ENCODE data around the gene MSX1. TPM values are rescaled to one million over a fixed set of nuclear protein-coding genes. Genes with fewer than 3 reads are reported as not detected.

The MSX1 gene
- total and polyA plus RNA-seq, 12 donors = 1.9 to 6.7 (median 4.0) TPM

- DNase-seq = no peak
- no peak for TF ChIP-seq CTCF (IDR thresholded peaks at IDR 0.05)
- Histone ChIP-seq H3K27me3 (peaks cover 0 to 14% (median 10%) of the 10 kb centered on the region in 7 donors), H3K4me3 (no peak overlapping the region), H3K36me3 (no peaks in the 10 kb centered on the region), H3K27ac (no peak overlapping the region), H3K4me1 (no peaks in the 10 kb centered on the region), H3K9me3 (no peaks in the 10 kb centered on the region)
- 79 to 87% methylated on average over 2 of the region's 2 CpGs for WGBS, 2 donors
- no peak for ATAC-seq
- intact Hi-C loops (cut with DNase I) = no loop called here
These were observed 29.6 kb upstream of the MSX1 start for GRCh38 chr4:4829837-4830236.

GRCh38 chr4:4831266-4831665, 28.2 kb upstream of the MSX1 start:
- Histone ChIP-seq H3K9me3 (peaks cover 0 to 10% (median 0%) of the 10 kb centered on the region in 11 donors), H3K27ac (no peak overlapping the region), H3K4me1 (no peaks in the 10 kb centered on the region), H3K36me3 (no peaks in the 10 kb centered on the region), H3K27me3 (peaks cover 0 to 23% (median 10%) of the 10 kb centered on the region in 7 donors), H3K4me3 (no peak overlapping the region)
- no peak for ATAC-seq
- DNase-seq = no peak
- intact Hi-C loops (cut with DNase I) = no loop called here
- 92 to 93% methylated on average over 7 of the region's 7 CpGs for WGBS, 2 donors
- TF ChIP-seq CTCF (IDR thresholded peaks at IDR 0.05) = no peak

GRCh38 chr4:4831825-4832224, 27.6 kb upstream of the MSX1 start:
- no peak for TF ChIP-seq CTCF (IDR thresholded peaks at IDR 0.05)
- Histone ChIP-seq H3K4me1 (no peaks in the 10 kb centered on the region), H3K27me3 (peaks cover 0 to 23% (median 10%) of the 10 kb centered on the region in 7 donors), H3K4me3 (no peak overlapping the region), H3K27ac (no peak overlapping the region), H3K36me3 (no peaks in the 10 kb centered on the region), H3K9me3 (peaks cover 0 to 11% (median 0%) of the 10 kb centered on the region in 11 donors)
- intact Hi-C loops (cut with DNase I) = no loop called here
- 81 to 85% methylated on average over 6 of the region's 6 CpGs for WGBS, 2 donors
- DNase-seq (no peak), ATAC-seq (no peak)

GRCh38 chr4:4836044-4836443, 23.4 kb upstream of the MSX1 start:
- intact Hi-C loops (cut with DNase I) = no loop called here
- Histone ChIP-seq H3K36me3 (no peaks in the 10 kb centered on the region), H3K9me3 (peaks cover 0 to 11% (median 0%) of the 10 kb centered on the region in 11 donors), H3K27me3 (peaks cover 0 to 24% (median 19%) of the 10 kb centered on the region in 7 donors), H3K27ac (no peak overlapping the region), H3K4me3 (no peak overlapping the region), H3K4me1 (no peaks in the 10 kb centered on the region)
- DNase-seq (no peak), ATAC-seq (no peak)
- no peak for TF ChIP-seq CTCF (IDR thresholded peaks at IDR 0.05)
- 82 to 85% methylated on average over 3 of the region's 3 CpGs for WGBS, 2 donors
